DND-41 (cell line): ENCODE results near the gene GSN.

Experiments
- ATAC-seq: fragments of 200-7000 bp; cut with Tn5 transposase; 3 replicates; pipeline ENCODE4 v1.9.1; 2021; ENCODE audit warnings: low read depth; ENCODE audit not compliant: insufficient read depth
- DNase-seq: peaks from one replicate; pipeline ENCODE4 v3.0.0-alpha.2; 2020
- H2AFZ ChIP-seq: 2 replicates; pipeline ENCODE4 v1.6.0; 2012; ENCODE audit warnings: low read depth, low read length
- H3K27ac ChIP-seq: 2 replicates; pipeline ENCODE4 v1.5.1; 2012; ENCODE audit warnings: low read length, inconsistent platforms
- H3K27me3 ChIP-seq: fragments of 200-600 bp; sonication (generic); 2 replicates; pipeline ENCODE4 v1.6.0; 2012; ENCODE audit warnings: low read length, mild to moderate bottlenecking, inconsistent platforms; ENCODE audit not compliant: insufficient read depth, poor library complexity
- H3K36me3 ChIP-seq: 2 replicates; pipeline ENCODE4 v1.5.1; 2012; ENCODE audit warnings: low read length, inconsistent platforms; ENCODE audit not compliant: insufficient read depth
- H3K4me1 ChIP-seq: 2 replicates; pipeline ENCODE4 v1.5.1; 2012; ENCODE audit warnings: mild to moderate bottlenecking, low read length; ENCODE audit not compliant: insufficient read depth
- H3K4me2 ChIP-seq: 2 replicates; pipeline ENCODE4 v1.6.0; 2012; ENCODE audit warnings: mild to moderate bottlenecking, moderate library complexity, low read length, inconsistent platforms; ENCODE audit not compliant: insufficient read depth
- H3K4me3 ChIP-seq, 2 experiments: fragments of 200-600 bp in 1 of 2; shearing (Covaris generic) in 1 of 2; 2 replicates each; pipeline ENCODE4 v1.5.1; 2012 to 2016; ENCODE audit warnings: inconsistent platforms in 2 of 2, low read length in 2 of 2, mild to moderate bottlenecking in 2 of 2, low read depth in 1 of 2, moderate library complexity in 1 of 2
- H3K79me2 ChIP-seq: 2 replicates; pipeline ENCODE4 v1.6.0; 2012; ENCODE audit warnings: low read length, inconsistent platforms; ENCODE audit not compliant: insufficient read depth
- H3K9ac ChIP-seq: 2 replicates; pipeline ENCODE4 v1.6.0; 2012; ENCODE audit warnings: low read depth, mild to moderate bottlenecking, inconsistent platforms, low read length, moderate library complexity
- H3K9me3 ChIP-seq: 2 replicates; pipeline ENCODE4 v1.5.1; 2012; ENCODE audit warnings: low read length, moderate library complexity, mild to moderate bottlenecking, inconsistent platforms; ENCODE audit not compliant: insufficient read depth, severe bottlenecking
- H4K20me1 ChIP-seq: 2 replicates; pipeline ENCODE4 v1.6.0; 2012; ENCODE audit warnings: low read length; ENCODE audit not compliant: insufficient read depth
- CTCF ChIP-seq: IDR thresholded peaks from 2 replicates; pipeline ENCODE4 v1.5.1; 2012; ENCODE audit warnings: borderline replicate concordance, low read length, moderate library complexity, mild to moderate bottlenecking; ENCODE audit not compliant: poor library complexity, severe bottlenecking; ENCODE audit errors: extremely low read depth
- EZH2 ChIP-seq: IDR thresholded peaks from 3 replicates; pipeline ENCODE4 v1.6.1; 2012; ENCODE audit warnings: borderline replicate concordance, low read depth, mild to moderate bottlenecking, moderate library complexity, low read length, inconsistent platforms; ENCODE audit not compliant: severe bottlenecking

Gene GSN

GRCh38 chr9:121262423-121262822 lies 5.5 kb upstream of the GSN start:
- H3K4me1 ChIP-seq = no peaks in the 10 kb centered on the region
- H3K27me3 ChIP-seq = peaks cover 6% of the 10 kb centered on the region
- no peak overlapping the region for H3K9ac ChIP-seq
- H3K9me3 ChIP-seq = no peaks in the 10 kb centered on the region
- H4K20me1 ChIP-seq = no peaks in the 10 kb centered on the region
- no peak for TF ChIP-seq EZH2
- TF ChIP-seq CTCF = no peak
- H3K4me3 ChIP-seq = no peak overlapping the region
- H3K36me3 ChIP-seq = no peaks in the 10 kb centered on the region
- H2AFZ ChIP-seq = no peak overlapping the region
- no peak for DNase-seq
- no peaks in the 10 kb centered on the region for H3K79me2 ChIP-seq
- H3K4me2 ChIP-seq = no peak overlapping the region
- no peak overlapping the region for H3K27ac ChIP-seq
- ATAC-seq = no peak

- Histone ChIP-seq H3K9ac (no peak overlapping the region), H3K36me3 (no peaks in the 10 kb centered on the region), H4K20me1 (no peaks in the 10 kb centered on the region), H3K4me1 (no peaks in the 10 kb centered on the region), H3K9me3 (no peaks in the 10 kb centered on the region), H3K4me2 (no peak overlapping the region), H3K4me3 (no peak overlapping the region), H2AFZ (no peak overlapping the region), H3K79me2 (no peaks in the 10 kb centered on the region), H3K27ac (no peak overlapping the region), H3K27me3 (peaks cover 6% of the 10 kb centered on the region)
- DNase-seq (no peak), ATAC-seq (no peak)
- TF ChIP-seq EZH2 = no peak
- TF ChIP-seq CTCF = no peak
Observed at GRCh38 chr9:121262953-121263352, 5.0 kb upstream of the GSN start.

- no peaks in the 10 kb centered on the region for H4K20me1 ChIP-seq
- H2AFZ ChIP-seq = no peak overlapping the region
- H3K79me2 ChIP-seq = no peaks in the 10 kb centered on the region
- no peak overlapping the region for H3K4me2 ChIP-seq
- H3K36me3 ChIP-seq = no peaks in the 10 kb centered on the region
- H3K9me3 ChIP-seq = no peaks in the 10 kb centered on the region
- H3K4me3 ChIP-seq = no peak overlapping the region
- no peaks in the 10 kb centered on the region for H3K4me1 ChIP-seq
- ATAC-seq (no peak), DNase-seq (no peak)
- TF ChIP-seq CTCF = no peak
- TF ChIP-seq EZH2 = no peak
- no peak overlapping the region for H3K9ac ChIP-seq
- peaks cover 17% of the 10 kb centered on the region for H3K27me3 ChIP-seq
- no peak overlapping the region for H3K27ac ChIP-seq
Observed at GRCh38 chr9:121266356-121266755, 1.6 kb upstream of the GSN start.
